Fibroblast of lung (primary cell): ENCODE results near the gene MORC1.

Experiments used
- EZH2 ChIP-seq: IDR thresholded peaks from 2 replicates; pipeline ENCODE4 v1.5.1; 2012; ENCODE audit warnings: low read length, control low read depth, mild to moderate bottlenecking; ENCODE audit errors: missing control alignments
- TF ChIP-seq, protein P1 (sequence below), 2 donors: IDR thresholded peaks in 1 of 2; conservative IDR thresholded peaks in 1 of 2; 1 replicate in 1 of 2; 2 replicates in 1 of 2; pipeline ENCODE4 v1.5.1; 2011 to 2012; ENCODE audit warnings: low read length in 2 of 2, control low read depth in 1 of 2, inconsistent platforms in 1 of 2, low read depth in 1 of 2, mild to moderate bottlenecking in 1 of 2

DNA sequence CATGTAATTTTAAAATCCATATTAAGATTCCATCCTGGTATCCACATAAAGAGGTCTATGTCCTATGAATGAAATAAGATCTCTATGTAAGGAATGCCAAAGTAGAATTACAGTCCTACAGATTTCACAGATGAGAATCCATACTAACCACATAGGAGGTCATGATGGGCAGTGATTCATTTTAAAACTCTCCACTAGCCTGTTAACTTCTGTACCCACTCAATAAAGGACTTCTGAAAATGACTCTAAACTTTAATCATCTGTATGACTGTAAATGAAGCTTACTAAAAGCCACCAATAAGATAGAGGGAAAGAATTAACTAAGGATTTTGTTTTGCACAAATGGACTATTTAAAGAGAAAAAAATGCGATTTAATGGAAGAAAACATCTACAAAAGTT lies 28.7 kb downstream of the MORC1 start:
- TF ChIP-seq, protein P1, sequence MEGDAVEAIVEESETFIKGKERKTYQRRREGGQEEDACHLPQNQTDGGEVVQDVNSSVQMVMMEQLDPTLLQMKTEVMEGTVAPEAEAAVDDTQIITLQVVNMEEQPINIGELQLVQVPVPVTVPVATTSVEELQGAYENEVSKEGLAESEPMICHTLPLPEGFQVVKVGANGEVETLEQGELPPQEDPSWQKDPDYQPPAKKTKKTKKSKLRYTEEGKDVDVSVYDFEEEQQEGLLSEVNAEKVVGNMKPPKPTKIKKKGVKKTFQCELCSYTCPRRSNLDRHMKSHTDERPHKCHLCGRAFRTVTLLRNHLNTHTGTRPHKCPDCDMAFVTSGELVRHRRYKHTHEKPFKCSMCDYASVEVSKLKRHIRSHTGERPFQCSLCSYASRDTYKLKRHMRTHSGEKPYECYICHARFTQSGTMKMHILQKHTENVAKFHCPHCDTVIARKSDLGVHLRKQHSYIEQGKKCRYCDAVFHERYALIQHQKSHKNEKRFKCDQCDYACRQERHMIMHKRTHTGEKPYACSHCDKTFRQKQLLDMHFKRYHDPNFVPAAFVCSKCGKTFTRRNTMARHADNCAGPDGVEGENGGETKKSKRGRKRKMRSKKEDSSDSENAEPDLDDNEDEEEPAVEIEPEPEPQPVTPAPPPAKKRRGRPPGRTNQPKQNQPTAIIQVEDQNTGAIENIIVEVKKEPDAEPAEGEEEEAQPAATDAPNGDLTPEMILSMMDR (conservative IDR thresholded peaks at IDR 0.05 in 1 of 2, IDR thresholded peaks at IDR 0.05 in 1 of 2; ENCODE audit: low read depth in 1 of 2, low read length in 2 of 2) = no peak
- TF ChIP-seq EZH2 = no peak
